ENCODE measurements around the gene IFIT1B. TPM values are rescaled to one million over a fixed set of nuclear protein-coding genes. Genes with fewer than 3 reads are reported as not detected.

The IFIT1B gene
- total and polyA plus RNA-seq, 2 of the 8 experiments (the other 6 are each of a cell fraction or from before 2014, with no cell fraction given): not detected

DNA sequence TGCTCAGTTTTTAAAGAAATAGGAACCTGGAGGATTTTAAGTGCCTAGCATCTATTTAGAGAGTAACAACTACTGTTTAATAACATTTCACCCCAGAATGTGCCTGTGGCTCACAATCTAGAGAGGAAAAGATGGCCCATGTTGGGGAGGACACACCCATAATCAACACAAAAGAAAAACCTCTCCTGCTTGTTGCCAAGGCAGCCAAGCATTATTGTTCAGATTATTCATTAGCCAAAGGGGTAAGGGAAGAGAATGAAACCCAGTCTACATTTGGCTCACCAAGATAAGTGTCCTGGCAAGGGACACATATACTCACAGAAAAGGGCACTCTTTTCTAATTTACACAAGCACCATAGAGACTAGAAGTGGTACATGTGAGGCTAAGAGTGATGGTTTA lies 17.7 kb upstream of the IFIT1B start:
- Histone ChIP-seq H2BK5ac (ENCODE audit: low read depth, low read length) (no peak overlapping the region), H3K23ac (ENCODE audit: insufficient read length) (no peak overlapping the region), H3K9me3 (ENCODE audit: insufficient read depth in 2 of 2, low read depth in 1 of 2, low read length in 1 of 2) (no peaks in the 10 kb centered on the region), H3K79me2 (ENCODE audit: control insufficient read depth in 1 of 2, insufficient read depth in 2 of 2, low read length in 2 of 2) (no peaks in the 10 kb centered on the region), H3K4ac (replicated peaks; ENCODE audit: insufficient read length, low read depth, low read length) (no peak overlapping the region), H3K36me3 (ENCODE audit: control insufficient read depth in 2 of 4, insufficient read depth in 4 of 4, low read length in 3 of 4) (no peaks in the 10 kb centered on the region; a peak in 1 of 8 replicates), H4K8ac (ENCODE audit: extremely low read depth, insufficient read depth, low read length) (no peak overlapping the region), H2BK20ac (ENCODE audit: low read length) (no peak overlapping the region), H4K20me1 (replicated peaks in 1 of 2; ENCODE audit: control insufficient read depth in 1 of 2, insufficient read depth in 2 of 2, low read length in 2 of 2) (no peaks in the 10 kb centered on the region), H3K27me3 (replicated peaks in 1 of 4; ENCODE audit: control insufficient read depth in 3 of 4, extremely low read depth in 1 of 4, insufficient read depth in 3 of 4, low read length in 3 of 4) (no peaks in the 10 kb centered on the region), H3K4me3 (ENCODE audit: extremely low read depth in 1 of 4, insufficient read depth in 2 of 4, low read depth in 3 of 4, low read length in 4 of 4) (no peak overlapping the region), H2BK15ac (ENCODE audit: low read length) (no peak overlapping the region), H3K18ac (ENCODE audit: extremely low read depth, low read length) (no peak overlapping the region), H2BK120ac (replicated peaks; ENCODE audit: low read depth, low read length) (no peak overlapping the region), H4K91ac (replicated peaks; ENCODE audit: insufficient read length, low read length) (no peak overlapping the region), H3K23me2 (ENCODE audit: low read depth, low read length) (no peaks in the 10 kb centered on the region), H4K5ac (ENCODE audit: insufficient read length, low read depth, low read length) (no peak overlapping the region), H3K4me2 (ENCODE audit: insufficient read depth in 1 of 2, low read depth in 2 of 2, low read length in 2 of 2) (no peak overlapping the region), H3K9ac (replicated peaks in 1 of 4; ENCODE audit: extremely low read depth in 1 of 4, low read depth in 3 of 4, low read length in 3 of 4) (no peak overlapping the region), H2AK5ac (ENCODE audit: low read depth, low read length) (no peak overlapping the region), H2BK12ac (ENCODE audit: low read depth, low read length) (no peak overlapping the region), H3K79me1 (ENCODE audit: low read depth, low read length) (no peaks in the 10 kb centered on the region), H3K56ac (replicated peaks; ENCODE audit: insufficient read length, low read depth, low read length) (no peak overlapping the region), H2AFZ (ENCODE audit: low read length) (no peak overlapping the region), H3K27ac (ENCODE audit: low read depth, low read length) (no peak overlapping the region), H3K4me1 (replicated peaks in 1 of 4; ENCODE audit: control insufficient read depth in 3 of 4, insufficient read depth in 4 of 4, low read length in 3 of 4) (peaks cover 0 to 3% (median under 1%) of the 10 kb centered on the region in 4 experiments; a peak in 2 of 7 replicates), H3K14ac (ENCODE audit: insufficient read length) (no peak overlapping the region)
- no peak for DNase-seq (ENCODE audit: low read depth in 1 of 2, low spot score in 2 of 2)
- FAIRE-seq: no peak
- CTCF ChIA-PET (ENCODE audit: partially characterized antibody): interaction anchor here (1.2 to 9.3 kb wide), 2 partner anchors 9 to 29 kb away, joined by 3 to 64 read pairs; no protein-coding TSS in a partner anchor
- no peak for TF ChIP-seq MAFK (IDR thresholded peaks at IDR 0.05; ENCODE audit: low read depth, low read length)
- no peak for TF ChIP-seq EGR1 (IDR thresholded peaks at IDR 0.05; ENCODE audit: borderline replicate concordance, low read depth, low read length)
- no peak for TF ChIP-seq POU5F1 (IDR thresholded peaks at IDR 0.05; ENCODE audit: low read depth, low read length)
- TF ChIP-seq EP300 (IDR thresholded peaks at IDR 0.05; ENCODE audit: borderline replicate concordance in 1 of 2, low read depth in 2 of 2, low read length in 2 of 2): no peak
- no peak for TF ChIP-seq SP1 (IDR thresholded peaks at IDR 0.05; ENCODE audit: low read depth, low read length)
- no peak for TF ChIP-seq SIRT6 (IDR thresholded peaks at IDR 0.05; ENCODE audit: low read length)
- no peak for TF ChIP-seq TAF7 (optimal IDR thresholded peaks at IDR 0.05; ENCODE audit: borderline replicate concordance, low read depth, low read length)
- TF ChIP-seq ZNF274 (IDR thresholded peaks at IDR 0.05; ENCODE audit: borderline replicate concordance, extremely low read depth, low read length): no peak
- TF ChIP-seq RXRA (IDR thresholded peaks at IDR 0.05; ENCODE audit: insufficient read depth, low read depth, low read length): no peak
- TF ChIP-seq KDM4A (IDR thresholded peaks at IDR 0.05; ENCODE audit: low read depth, low read length, severe bottlenecking): no peak
- POLR2A ChIA-PET (ENCODE audit: partially characterized antibody): no interaction called here

Measured in H1 (cell line).